Iris pigment epithelial cell (primary cell): ENCODE measurements around the gene CARMIL1.

Experiments
- DNase-seq: peaks from one replicate; pipeline ENCODE4 v3.0.0-alpha.2; 2011; ENCODE audit warnings: low read depth

CARMIL1 gene

GRCh38 chr6:25309886-25310285, 30.7 kb downstream of the CARMIL1 start:
- DNase-seq = no peak

- peak; percentile 26 for DNase-seq
These were observed 32.2 kb downstream of the CARMIL1 start for GRCh38 chr6:25311331-25311840.

GRCh38 chr6:25312034-25312620, 33.0 kb downstream of the CARMIL1 start:
- no peak for DNase-seq

GRCh38 chr6:25312703-25313102, 33.5 kb downstream of the CARMIL1 start:
- peak; percentile 25 for DNase-seq

- DNase-seq = no peak
These were observed 35.5 kb downstream of the CARMIL1 start for GRCh38 chr6:25314509-25315175.

- no peak for DNase-seq
These were observed 36.3 kb downstream of the CARMIL1 start for GRCh38 chr6:25315194-25316177.

- no peak for DNase-seq
These were observed 37.5 kb downstream of the CARMIL1 start for GRCh38 chr6:25316626-25317025.

- DNase-seq = no peak
These were observed 39.4 kb downstream of the CARMIL1 start for GRCh38 chr6:25318589-25318988.

- DNase-seq = no peak
These were observed 41.3 kb downstream of the CARMIL1 start for GRCh38 chr6:25320459-25320858.

- no peak for DNase-seq
These were observed 43.5 kb downstream of the CARMIL1 start for GRCh38 chr6:25322692-25323091.

GRCh38 chr6:25324066-25324762, 45.0 kb downstream of the CARMIL1 start:
- no peak for DNase-seq

GRCh38 chr6:25326126-25326525, 47.0 kb downstream of the CARMIL1 start:
- DNase-seq = no peak

GRCh38 chr6:25326960-25327359, 47.8 kb downstream of the CARMIL1 start:
- DNase-seq = no peak

GRCh38 chr6:25327432-25327831, 48.3 kb downstream of the CARMIL1 start:
- no peak for DNase-seq

GRCh38 chr6:25329161-25329817, 50.1 kb downstream of the CARMIL1 start:
- no peak for DNase-seq

GRCh38 chr6:25329982-25330381, 50.8 kb downstream of the CARMIL1 start:
- no peak for DNase-seq

- DNase-seq = no peak
These were observed 51.9 kb downstream of the CARMIL1 start for GRCh38 chr6:25330796-25331685.

GRCh38 chr6:25332165-25332564, 53.0 kb downstream of the CARMIL1 start:
- no peak for DNase-seq

GRCh38 chr6:25332655-25333071, 53.5 kb downstream of the CARMIL1 start:
- no peak for DNase-seq

GRCh38 chr6:25333471-25333870, 54.3 kb downstream of the CARMIL1 start:
- no peak for DNase-seq
